RWPE2 (cell line): ENCODE measurements around the gene FNDC1.

ENCODE experiments used
- ATAC-seq: fragments of 200-7000 bp; cut with Tn5 transposase; 3 replicates; pipeline ENCODE4 v1.9.1; 2021; ENCODE audit warnings: low read depth
- DNase-seq: peaks from one replicate; pipeline ENCODE4 v3.0.0-alpha.2; 2020; ENCODE audit warnings: low spot score
- H3K27ac ChIP-seq: fragments of 450-650 bp; 2 replicates; pipeline ENCODE4 v1.5.1; 2017; ENCODE audit warnings: mild to moderate bottlenecking; ENCODE audit not compliant: poor library complexity, severe bottlenecking
- H3K27me3 ChIP-seq: fragments of 250-450 bp; sonication (Bioruptor Pico); 2 replicates; pipeline ENCODE4 v1.5.1; 2021; ENCODE audit warnings: mild to moderate bottlenecking, moderate library complexity; ENCODE audit not compliant: insufficient read depth, poor library complexity, severe bottlenecking
- H3K36me3 ChIP-seq: fragments of 250-450 bp; sonication (Bioruptor Pico); 2 replicates; pipeline ENCODE4 v1.5.1; 2020; ENCODE audit warnings: low read depth, mild to moderate bottlenecking, moderate library complexity
- H3K4me1 ChIP-seq: fragments of 250-450 bp; sonication (Bioruptor Pico); 2 replicates; pipeline ENCODE4 v1.5.1; 2021; ENCODE audit warnings: mild to moderate bottlenecking, moderate library complexity; ENCODE audit not compliant: insufficient read depth, poor library complexity, severe bottlenecking
- H3K4me3 ChIP-seq: fragments of 250-450 bp; sonication (Bioruptor Pico); 2 replicates; pipeline ENCODE4 v1.5.1; 2021; ENCODE audit warnings: mild to moderate bottlenecking, moderate library complexity; ENCODE audit not compliant: severe bottlenecking
- H3K9me3 ChIP-seq: fragments of 250-450 bp; sonication (Bioruptor Pico); 2 replicates; pipeline ENCODE4 v1.5.1; 2021; ENCODE audit warnings: mild to moderate bottlenecking, moderate library complexity; ENCODE audit not compliant: severe bottlenecking
- CTCF ChIP-seq: fragments of 450-650 bp; IDR thresholded peaks from one replicate; pipeline ENCODE4 v1.5.1; 2017; ENCODE audit warnings: mild to moderate bottlenecking, moderate library complexity; ENCODE audit not compliant: poor library complexity, severe bottlenecking

Gene FNDC1

GRCh38 chr6:159254186-159254585, 85.0 kb downstream of the FNDC1 start:
- Histone ChIP-seq H3K27me3 (no peaks in the 10 kb centered on the region), H3K9me3 (no peaks in the 10 kb centered on the region), H3K27ac (no peak overlapping the region), H3K36me3 (no peaks in the 10 kb centered on the region), H3K4me3 (no peak overlapping the region), H3K4me1 (no peaks in the 10 kb centered on the region)
- TF ChIP-seq CTCF, result no peak
- DNase-seq, result no peak
- ATAC-seq, result no peak

GRCh38 chr6:159255434-159255951, 86.3 kb downstream of the FNDC1 start:
- Histone ChIP-seq H3K27ac (no peak overlapping the region), H3K4me1 (no peaks in the 10 kb centered on the region), H3K4me3 (no peak overlapping the region), H3K9me3 (no peaks in the 10 kb centered on the region), H3K27me3 (no peaks in the 10 kb centered on the region), H3K36me3 (no peaks in the 10 kb centered on the region)
- ATAC-seq (no peak), DNase-seq (no peak)
- TF ChIP-seq CTCF, result no peak

GRCh38 chr6:159256128-159256527, 86.9 kb downstream of the FNDC1 start:
- Histone ChIP-seq H3K27ac (no peak overlapping the region), H3K4me3 (no peak overlapping the region), H3K4me1 (no peaks in the 10 kb centered on the region), H3K9me3 (no peaks in the 10 kb centered on the region), H3K27me3 (no peaks in the 10 kb centered on the region), H3K36me3 (no peaks in the 10 kb centered on the region)
- no peak for DNase-seq
- ATAC-seq, result no peak
- no peak for TF ChIP-seq CTCF

GRCh38 chr6:159257846-159258245, 88.6 kb downstream of the FNDC1 start:
- Histone ChIP-seq H3K4me1 (no peaks in the 10 kb centered on the region), H3K36me3 (no peaks in the 10 kb centered on the region), H3K9me3 (no peaks in the 10 kb centered on the region), H3K27ac (no peak overlapping the region), H3K4me3 (no peak overlapping the region), H3K27me3 (no peaks in the 10 kb centered on the region)
- no peak for ATAC-seq
- no peak for DNase-seq
- TF ChIP-seq CTCF, result no peak

GRCh38 chr6:159259441-159260125, 90.4 kb downstream of the FNDC1 start:
- H3K27me3 ChIP-seq, result no peaks in the 10 kb centered on the region
- no peaks in the 10 kb centered on the region for H3K9me3 ChIP-seq
- DNase-seq (no peak), ATAC-seq (no peak)
- H3K36me3 ChIP-seq, result no peaks in the 10 kb centered on the region
- H3K4me1 ChIP-seq, result no peaks in the 10 kb centered on the region
- no peak overlapping the region for H3K4me3 ChIP-seq
- H3K27ac ChIP-seq, result no peak overlapping the region
- TF ChIP-seq CTCF, result no peak
